ENCODE data around the gene ENPP5.

GRCh38 chr6:46135176-46135575 lies 35.6 kb downstream of the ENPP5 start:
- TF ChIP-seq ZNF274 (IDR thresholded peaks at IDR 0.05; ENCODE audit: low read depth, low read length) (no peak), SUZ12 (IDR thresholded peaks at IDR 0.05; ENCODE audit: extremely low read depth, insufficient read depth, insufficient read length) (no peak), YY1 (IDR thresholded peaks at IDR 0.05; ENCODE audit: insufficient read depth, insufficient read length) (no peak)

Data from NT2/D1 (cell line).